Common myeloid progenitor, CD34-positive (primary cell): ENCODE data around the gene PSMC5.

ENCODE experiments used
- CTCF ChIA-PET: fragments of 350-600 bp; sonication (Branson Sonifier 250); formaldehyde crosslinking; loops from one replicate; lab custom pipeline; 2021; ENCODE audit warnings: antibody characterized with exemption; lab: Charles Lee
- POLR2A ChIA-PET: fragments of 350-600 bp; sonication (Branson Sonifier 250); formaldehyde crosslinking; loops from one replicate; lab custom pipeline; 2021; ENCODE audit warnings: antibody characterized with exemption; lab: Charles Lee
- DNase-seq, 3 donors: peaks; one replicate each; pipeline versions ENCODE4 v3.0.0 to v3.0.0-alpha.2; 2013
- H3K27ac ChIP-seq, 2 experiments: 1 replicate in 1 of 2; 2 replicates in 1 of 2; pipeline ENCODE4 v1.7.0; 2013; ENCODE audit warnings: inconsistent platforms in 2 of 2, low read length in 2 of 2, mild to moderate bottlenecking in 2 of 2, low read depth in 1 of 2, moderate library complexity in 1 of 2; ENCODE audit not compliant: severe bottlenecking in 2 of 2, insufficient read depth in 1 of 2, poor library complexity in 1 of 2
- H3K27me3 ChIP-seq, 5 experiments: replicated peaks in 2 of 5; 1 replicate in 3 of 5; 2 replicates in 2 of 5; pipeline versions ENCODE4 v1.6.1 to v1.7.0; 2013; ENCODE audit warnings: low read length in 4 of 5, mild to moderate bottlenecking in 2 of 5, moderate library complexity in 2 of 5, inconsistent platforms in 1 of 5; ENCODE audit not compliant: insufficient read depth in 5 of 5, control insufficient read depth in 4 of 5
- H3K36me3 ChIP-seq, 4 experiments: 1 replicate in 2 of 4; 2 replicates in 2 of 4; pipeline versions ENCODE4 v1.6.1 to v1.7.0; 2013; ENCODE audit warnings: low read length in 3 of 4, control low read depth in 1 of 4, mild to moderate bottlenecking in 1 of 4; ENCODE audit not compliant: control insufficient read depth in 4 of 4, insufficient read depth in 4 of 4
- H3K4me1 ChIP-seq, 4 experiments: 1 replicate in 3 of 4; 2 replicates in 1 of 4; pipeline versions ENCODE4 v1.6.1 to v1.7.1; 2013; ENCODE audit warnings: low read length in 3 of 4, mild to moderate bottlenecking in 3 of 4, control low read depth in 1 of 4, inconsistent platforms in 1 of 4, moderate library complexity in 1 of 4; ENCODE audit not compliant: control insufficient read depth in 4 of 4, insufficient read depth in 4 of 4; ENCODE audit errors: control extremely low read depth in 1 of 4
- H3K4me3 ChIP-seq, 7 experiments: 1 replicate in 4 of 7; 2 replicates in 3 of 7; pipeline versions ENCODE4 v1.5.1 to v1.7.0; 2013; ENCODE audit warnings: mild to moderate bottlenecking in 7 of 7, low read length in 6 of 7, moderate library complexity in 6 of 7, inconsistent platforms in 2 of 7, low read depth in 2 of 7, control low read depth in 1 of 7; ENCODE audit not compliant: insufficient read depth in 4 of 7, control insufficient read depth in 1 of 7; ENCODE audit errors: extremely low read depth in 1 of 7
- H3K9me3 ChIP-seq, 5 experiments: 1 replicate in 4 of 5; 2 replicates in 1 of 5; pipeline versions ENCODE4 v1.6.1 to v1.7.1; 2013; ENCODE audit warnings: low read length in 4 of 5, mild to moderate bottlenecking in 2 of 5, inconsistent platforms in 1 of 5, low read depth in 1 of 5, moderate library complexity in 1 of 5; ENCODE audit not compliant: control insufficient read depth in 4 of 5, insufficient read depth in 2 of 5; ENCODE audit errors: control extremely low read depth in 1 of 5
- WGBS: methylation state at CpG from one replicate; pipeline ENCODE4 v1.1.5; 2013; ENCODE audit not compliant: insufficient coverage; 5-methylcytosine and 5-hydroxymethylcytosine counted together

PSMC5 gene

GRCh38 chr17:63804328-63804727 lies 22.9 kb upstream of the PSMC5 start:
- ChIA-PET POLR2A (interaction anchor here (0.7 to 1.2 kb wide), 3 partner anchors 10 to 54 kb away, joined by 3 read pairs; no protein-coding TSS in a partner anchor), CTCF (interaction anchor here (0.9 to 1.7 kb wide), 6 partner anchors 10 to 62 kb away, joined by 3 to 6 read pairs (median 4); no protein-coding TSS in a partner anchor)
- no peak for DNase-seq
- Histone ChIP-seq H3K4me3 (no peak overlapping the region), H3K27ac (no peak overlapping the region), H3K27me3 (no peaks in the 10 kb centered on the region), H3K4me1 (no peaks in the 10 kb centered on the region), H3K9me3 (no peaks in the 10 kb centered on the region), H3K36me3 (peaks cover 15 to 85% (median 55%) of the 10 kb centered on the region in 4 experiments)
- no CpG with 5 or more reads among the region's 1 CpG for WGBS

GRCh38 chr17:63805591-63805990 lies 21.6 kb upstream of the PSMC5 start:
- Histone ChIP-seq H3K4me1 (no peaks in the 10 kb centered on the region), H3K4me3 (no peak overlapping the region), H3K36me3 (peaks cover 19 to 85% (median 54%) of the 10 kb centered on the region in 4 experiments), H3K9me3 (no peaks in the 10 kb centered on the region), H3K27ac (no peak overlapping the region), H3K27me3 (no peaks in the 10 kb centered on the region)
- CTCF ChIA-PET = interaction anchor here (1.2 to 1.7 kb wide), 2 partner anchors 23 to 29 kb away, joined by 4 to 6 read pairs; no protein-coding TSS in a partner anchor
- DNase-seq = no peak
- WGBS = no CpG with 5 or more reads among the region's 2 CpGs
- POLR2A ChIA-PET = no interaction called here

- no peak for DNase-seq
- H3K36me3 ChIP-seq = peaks cover 31 to 91% (median 70%) of the 10 kb centered on the region in 4 experiments
- CTCF ChIA-PET = interaction anchor here (1.0 to 2.2 kb wide), 4 partner anchors 11 to 29 kb away, joined by 3 to 9 read pairs (median 5); no protein-coding TSS in a partner anchor
- no peak overlapping the region for H3K4me3 ChIP-seq
- no CpG with 5 or more reads among the region's 9 CpGs for WGBS
- H3K4me1 ChIP-seq = no peaks in the 10 kb centered on the region
- H3K9me3 ChIP-seq = no peaks in the 10 kb centered on the region
- H3K27ac ChIP-seq = no peak overlapping the region
- POLR2A ChIA-PET = interaction anchor here (0.8 kb wide), 1 partner anchor 18 kb away, joined by 3 read pairs; no protein-coding TSS in a partner anchor
- H3K27me3 ChIP-seq = no peaks in the 10 kb centered on the region
Observed at GRCh38 chr17:63809970-63810369, 17.3 kb upstream of the PSMC5 start.

- Histone ChIP-seq H3K9me3 (no peaks in the 10 kb centered on the region), H3K4me3 (no peak overlapping the region), H3K27ac (no peak overlapping the region), H3K36me3 (peaks cover 36 to 96% (median 82%) of the 10 kb centered on the region in 4 experiments), H3K4me1 (peaks cover 0 to 8% (median 2%) of the 10 kb centered on the region in 4 experiments), H3K27me3 (no peaks in the 10 kb centered on the region)
- WGBS = 100% methylated on average over 2 of the region's 2 CpGs
- POLR2A ChIA-PET = no interaction called here
- no peak for DNase-seq
- CTCF ChIA-PET = interaction anchor here (1.2 to 1.4 kb wide), 3 partner anchors 9 to 36 kb away, joined by 3 to 5 read pairs (median 4); no protein-coding TSS in a partner anchor
Observed at GRCh38 chr17:63816123-63816522, 11.1 kb upstream of the PSMC5 start.

GRCh38 chr17:63816669-63817068 lies 10.6 kb upstream of the PSMC5 start:
- Histone ChIP-seq H3K36me3 (peaks cover 38 to 96% (median 81%) of the 10 kb centered on the region in 4 experiments), H3K4me1 (peaks cover 0 to 8% (median 2%) of the 10 kb centered on the region in 4 experiments), H3K4me3 (no peak overlapping the region), H3K9me3 (no peaks in the 10 kb centered on the region), H3K27me3 (no peaks in the 10 kb centered on the region), H3K27ac (no peak overlapping the region)
- ChIA-PET POLR2A (interaction anchor here (0.8 kb wide), 1 partner anchor 9 kb away, joined by 3 read pairs; no protein-coding TSS in a partner anchor), CTCF (interaction anchor here (1.2 to 1.3 kb wide), 2 partner anchors 9 to 36 kb away, joined by 4 to 5 read pairs; no protein-coding TSS in a partner anchor)
- 100% methylated on average over 1 of the region's 4 CpGs for WGBS
- no peak for DNase-seq

GRCh38 chr17:63817736-63818385 lies 9.4 kb upstream of the PSMC5 start:
- Histone ChIP-seq H3K27ac (no peak overlapping the region), H3K9me3 (no peaks in the 10 kb centered on the region), H3K4me3 (no peak overlapping the region), H3K4me1 (peaks cover 0 to 8% (median 2%) of the 10 kb centered on the region in 4 experiments), H3K36me3 (peaks cover 38 to 97% (median 81%) of the 10 kb centered on the region in 4 experiments), H3K27me3 (no peaks in the 10 kb centered on the region)
- no peak for DNase-seq
- ChIA-PET CTCF (interaction anchor here (0.9 to 1.3 kb wide), 3 partner anchors 13 to 18 kb away, joined by 3 to 4 read pairs (median 3); no protein-coding TSS in a partner anchor), POLR2A (interaction anchor here (0.5 kb wide), 1 partner anchor 48 kb away, joined by 3 read pairs; no protein-coding TSS in a partner anchor)
- WGBS = 97% methylated on average over 27 of the region's 27 CpGs
